ENCODE results near the gene SLC7A11. TPM values are rescaled to one million over a fixed set of nuclear protein-coding genes. Genes with fewer than 3 reads are reported as not detected.

SLC7A11 gene
- total RNA-seq, 4 donors from 2014 or later, result under 0.01 to 2.5 (median 0.82) TPM; not detected in 1

GRCh38 chr4:138277133-138277532, 35.0 kb upstream of the SLC7A11 start:
- intact Hi-C loops (cut with DNase I; ENCODE audit: low total_unique reads) (no loop called here), in situ Hi-C loops (cut with MboI; ENCODE audit: low pct_ligation_motif_present in 1 of 4, low pct_unique_long_range_greater_than_20kb in 1 of 4, low sequenced_read_pairs in 3 of 4) (no loop called here)
- Histone ChIP-seq H3K9me3 (no peaks in the 10 kb centered on the region), H3K27ac (no peak overlapping the region), H3K4me3 (no peak overlapping the region), H3K4me1 (no peaks in the 10 kb centered on the region), H3K27me3 (no peaks in the 10 kb centered on the region), H3K36me3 (no peaks in the 10 kb centered on the region)
- 89 to 94% methylated on average over 2 of the region's 2 CpGs for WGBS, 2 donors (ENCODE audit: low coverage in 1 of 2)
- TF ChIP-seq EP300 (IDR thresholded peaks at IDR 0.05; ENCODE audit: low read depth), result no peak
- TF ChIP-seq POLR2A (IDR thresholded peaks at IDR 0.05), result no peak
- no peak for TF ChIP-seq CTCF (IDR thresholded peaks at IDR 0.05)
- TF ChIP-seq POLR2AphosphoS5 (IDR thresholded peaks at IDR 0.05), result no peak
- DNase-seq, result no peak

GRCh38 chr4:138275963-138276621, 33.9 kb upstream of the SLC7A11 start:
- intact Hi-C loops (cut with DNase I; ENCODE audit: low total_unique reads), result no loop called here
- in situ Hi-C loops (cut with MboI; ENCODE audit: low pct_ligation_motif_present in 1 of 4, low pct_unique_long_range_greater_than_20kb in 1 of 4, low sequenced_read_pairs in 3 of 4), result no loop called here
- no peak overlapping the region for H3K27ac ChIP-seq
- no peak for DNase-seq
- 66 to 67% methylated on average over 3 of the region's 3 CpGs for WGBS, 2 donors (ENCODE audit: low coverage in 1 of 2)
- H3K27me3 ChIP-seq, result no peaks in the 10 kb centered on the region
- TF ChIP-seq CTCF (IDR thresholded peaks at IDR 0.05), result no peak
- TF ChIP-seq EP300 (IDR thresholded peaks at IDR 0.05; ENCODE audit: low read depth), result no peak
- TF ChIP-seq POLR2AphosphoS5 (IDR thresholded peaks at IDR 0.05), result no peak
- no peak for TF ChIP-seq POLR2A (IDR thresholded peaks at IDR 0.05)
- no peak overlapping the region for H3K4me3 ChIP-seq
- H3K4me1 ChIP-seq, result no peaks in the 10 kb centered on the region
- H3K36me3 ChIP-seq, result no peaks in the 10 kb centered on the region
- H3K9me3 ChIP-seq, result no peaks in the 10 kb centered on the region

GRCh38 chr4:138275216-138275615, 33.1 kb upstream of the SLC7A11 start:
- H3K27ac ChIP-seq, result no peak overlapping the region
- H3K4me3 ChIP-seq, result no peak overlapping the region
- no peaks in the 10 kb centered on the region for H3K9me3 ChIP-seq
- no peaks in the 10 kb centered on the region for H3K27me3 ChIP-seq
- TF ChIP-seq EP300 (IDR thresholded peaks at IDR 0.05; ENCODE audit: low read depth) (no peak), POLR2AphosphoS5 (IDR thresholded peaks at IDR 0.05) (no peak), CTCF (IDR thresholded peaks at IDR 0.05) (no peak), POLR2A (IDR thresholded peaks at IDR 0.05) (no peak)
- WGBS, 2 donors (ENCODE audit: low coverage in 1 of 2), result 93 to 100% methylated on average over 1 of the region's 1 CpG
- intact Hi-C loops (cut with DNase I; ENCODE audit: low total_unique reads), result no loop called here
- in situ Hi-C loops (cut with MboI; ENCODE audit: low pct_ligation_motif_present in 1 of 4, low pct_unique_long_range_greater_than_20kb in 1 of 4, low sequenced_read_pairs in 3 of 4), result no loop called here
- DNase-seq, result no peak
- H3K36me3 ChIP-seq, result no peaks in the 10 kb centered on the region
- no peaks in the 10 kb centered on the region for H3K4me1 ChIP-seq

GRCh38 chr4:138269175-138269574, 27.0 kb upstream of the SLC7A11 start:
- Histone ChIP-seq H3K4me3 (no peak overlapping the region), H3K27ac (no peak overlapping the region), H3K4me1 (no peaks in the 10 kb centered on the region), H3K27me3 (no peaks in the 10 kb centered on the region), H3K9me3 (no peaks in the 10 kb centered on the region), H3K36me3 (no peaks in the 10 kb centered on the region)
- no peak for DNase-seq
- in situ Hi-C loops (cut with MboI; ENCODE audit: low pct_ligation_motif_present in 1 of 4, low pct_unique_long_range_greater_than_20kb in 1 of 4, low sequenced_read_pairs in 3 of 4) (no loop called here), intact Hi-C loops (cut with DNase I; ENCODE audit: low total_unique reads) (no loop called here)
- TF ChIP-seq POLR2AphosphoS5 (IDR thresholded peaks at IDR 0.05) (no peak), EP300 (IDR thresholded peaks at IDR 0.05; ENCODE audit: low read depth) (no peak), POLR2A (IDR thresholded peaks at IDR 0.05) (no peak), CTCF (IDR thresholded peaks at IDR 0.05) (no peak)
